Measurements from ENCODE around the gene CLMN.
A peak's percentile ranks its signal among the peaks of the same experiment; 100 is the strongest.

Gene CLMN

DNA sequence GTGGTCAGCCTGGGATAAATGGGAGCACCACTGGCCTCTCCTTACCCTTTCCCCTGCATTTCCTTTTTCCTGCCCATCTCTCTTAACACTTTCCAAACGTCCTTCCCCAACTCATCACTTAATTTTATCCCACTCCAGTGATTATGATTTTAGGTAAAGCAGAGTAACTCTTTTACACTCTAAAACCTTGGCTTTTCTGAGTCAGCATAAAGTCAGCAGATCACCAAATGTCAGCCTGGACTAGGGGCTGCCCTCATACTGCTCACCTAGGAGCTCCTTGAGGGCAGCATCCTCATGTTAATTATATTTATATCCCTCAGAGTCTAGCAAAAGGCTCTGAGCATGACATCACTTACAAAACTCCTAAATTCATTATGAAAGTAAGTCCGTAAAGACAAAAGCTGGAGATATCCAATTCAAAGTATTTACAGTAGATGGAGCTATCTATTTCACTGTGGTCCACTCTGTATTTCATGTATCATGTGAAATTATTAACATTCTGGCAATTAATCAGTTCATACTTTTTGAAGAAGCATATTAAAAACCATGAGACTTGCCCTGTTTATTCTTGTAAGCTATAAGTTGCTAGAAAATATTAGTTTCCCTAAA, 145.4 kb downstream of the CLMN start:
- no peak for DNase-seq (ENCODE audit: low read depth in 3 of 3, low spot score in 1 of 3)

GRCh38 chr14:95173518-95173917, 146.2 kb downstream of the CLMN start:
- no peak for DNase-seq (ENCODE audit: low read depth in 3 of 3, low spot score in 1 of 3)

GRCh38 chr14:95167177-95167576, 152.5 kb downstream of the CLMN start:
- no peak for DNase-seq (ENCODE audit: low read depth in 3 of 3, low spot score in 1 of 3)

- DNase-seq (ENCODE audit: low read depth in 3 of 3, low spot score in 1 of 3), result no peak
Observed at GRCh38 chr14:95165517-95165916, 154.2 kb downstream of the CLMN start.

GRCh38 chr14:95164506-95164905, 155.2 kb downstream of the CLMN start:
- no peak for DNase-seq (ENCODE audit: low read depth in 3 of 3, low spot score in 1 of 3)

- no peak for DNase-seq (ENCODE audit: low read depth in 3 of 3, low spot score in 1 of 3)
Observed at GRCh38 chr14:95163666-95164065, 156.0 kb downstream of the CLMN start.

GRCh38 chr14:95163132-95163531, 156.6 kb downstream of the CLMN start:
- DNase-seq (ENCODE audit: low read depth in 3 of 3, low spot score in 1 of 3), result no peak

- no peak for DNase-seq (ENCODE audit: low read depth in 3 of 3, low spot score in 1 of 3)
Observed at GRCh38 chr14:95162641-95163040, 157.1 kb downstream of the CLMN start.

GRCh38 chr14:95157327-95158189, 162.2 kb downstream of the CLMN start, which contains the start of gene DICER1:
Gene DICER1 (minus strand): TSS chr14:95157529. CDS start chr14:95133458, 24,071 bp downstream.
- DNase-seq (ENCODE audit: low read depth in 3 of 3, low spot score in 1 of 3), result peak; percentile 86 to 96 (median 90)

DNA sequence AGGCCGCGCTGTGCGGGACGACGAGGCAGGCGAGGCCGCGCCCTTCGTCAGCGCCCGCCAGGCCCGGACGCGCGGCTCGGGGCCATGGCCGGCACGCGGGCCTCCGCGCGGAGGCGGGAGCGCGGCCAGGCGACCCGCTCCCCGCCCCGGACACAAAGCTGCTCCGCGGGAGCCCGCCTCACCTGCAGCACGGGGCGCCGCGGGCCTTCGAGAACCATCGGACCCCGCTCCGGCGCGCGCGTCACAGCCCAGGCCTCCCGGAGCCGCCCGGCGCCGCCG, 162.7 kb downstream of the CLMN start:
- DNase-seq (ENCODE audit: low read depth in 3 of 3, low spot score in 1 of 3), result no peak

- peak in 1 of 3 donors; percentile 22 for DNase-seq (ENCODE audit: low read depth in 3 of 3, low spot score in 1 of 3)
Observed at GRCh38 chr14:95156161-95157047, 163.3 kb downstream of the CLMN start.

GRCh38 chr14:95155045-95155444, 164.7 kb downstream of the CLMN start:
- no peak for DNase-seq (ENCODE audit: low read depth in 3 of 3, low spot score in 1 of 3)

- no peak for DNase-seq (ENCODE audit: low read depth in 3 of 3, low spot score in 1 of 3)
Observed at GRCh38 chr14:95153866-95154265, 165.8 kb downstream of the CLMN start.

DNA sequence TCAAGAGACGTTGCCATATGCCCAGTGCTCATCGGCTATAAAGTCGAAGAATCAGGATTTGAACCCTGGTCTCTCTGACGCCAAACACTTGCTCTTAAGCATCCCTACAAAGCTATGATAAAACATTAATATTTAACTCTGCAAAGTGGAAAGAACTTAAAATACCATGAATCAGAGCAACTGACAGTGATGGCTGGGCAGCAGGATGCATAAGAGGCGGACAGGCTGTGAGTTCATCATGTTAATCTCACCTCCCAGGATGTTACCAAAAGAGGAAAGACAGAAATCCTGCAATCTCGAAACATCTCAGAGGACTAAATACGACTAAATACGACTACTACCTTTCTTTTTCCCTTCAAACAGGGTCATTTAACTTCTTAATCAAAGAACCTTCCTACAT, 168.1 kb downstream of the CLMN start:
- no peak for DNase-seq (ENCODE audit: low read depth in 3 of 3, low spot score in 1 of 3)

DNA sequence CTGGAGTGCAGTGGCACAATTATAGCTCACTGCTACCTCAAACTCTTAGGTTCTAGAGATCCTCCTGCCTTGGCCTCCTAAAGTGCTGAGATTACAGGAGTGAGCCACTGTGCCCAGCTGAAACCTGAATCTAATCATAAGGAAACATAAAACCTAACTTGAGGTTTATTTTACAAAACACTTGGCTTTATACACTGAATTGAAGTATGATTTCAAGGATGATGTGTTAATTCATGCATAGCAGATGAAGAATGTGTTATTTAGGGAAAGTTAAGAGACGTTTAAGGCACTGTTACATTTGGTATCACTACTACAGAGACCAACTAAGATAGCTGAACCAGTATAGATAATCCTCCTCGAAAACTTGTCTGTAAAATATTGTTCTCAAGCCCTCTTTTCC, 168.8 kb downstream of the CLMN start:
- no peak for DNase-seq (ENCODE audit: low read depth in 3 of 3, low spot score in 1 of 3)

- no peak for DNase-seq (ENCODE audit: low read depth in 3 of 3, low spot score in 1 of 3)
Observed at GRCh38 chr14:95149441-95149840, 170.3 kb downstream of the CLMN start.

DNA sequence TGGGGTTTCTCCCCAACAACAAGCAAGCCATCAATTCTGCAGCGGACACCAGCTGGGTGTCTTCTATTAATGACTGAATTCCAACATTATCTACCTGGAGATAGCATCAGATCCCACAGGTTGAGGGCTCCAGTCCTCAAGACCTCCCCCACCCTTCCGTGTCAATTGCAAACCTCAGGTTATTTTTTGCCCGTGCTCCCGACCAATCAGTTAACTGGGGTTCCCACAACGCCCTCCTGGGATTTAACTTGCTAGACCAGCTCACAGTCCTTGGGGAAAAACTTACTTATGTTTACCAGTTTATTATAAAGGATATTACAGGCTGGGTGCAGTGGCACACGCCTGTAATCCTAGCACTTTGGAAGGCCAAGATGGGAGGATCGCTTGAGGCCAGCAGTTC, 172.1 kb downstream of the CLMN start:
- DNase-seq (ENCODE audit: low read depth in 3 of 3, low spot score in 1 of 3), result no peak

DNA sequence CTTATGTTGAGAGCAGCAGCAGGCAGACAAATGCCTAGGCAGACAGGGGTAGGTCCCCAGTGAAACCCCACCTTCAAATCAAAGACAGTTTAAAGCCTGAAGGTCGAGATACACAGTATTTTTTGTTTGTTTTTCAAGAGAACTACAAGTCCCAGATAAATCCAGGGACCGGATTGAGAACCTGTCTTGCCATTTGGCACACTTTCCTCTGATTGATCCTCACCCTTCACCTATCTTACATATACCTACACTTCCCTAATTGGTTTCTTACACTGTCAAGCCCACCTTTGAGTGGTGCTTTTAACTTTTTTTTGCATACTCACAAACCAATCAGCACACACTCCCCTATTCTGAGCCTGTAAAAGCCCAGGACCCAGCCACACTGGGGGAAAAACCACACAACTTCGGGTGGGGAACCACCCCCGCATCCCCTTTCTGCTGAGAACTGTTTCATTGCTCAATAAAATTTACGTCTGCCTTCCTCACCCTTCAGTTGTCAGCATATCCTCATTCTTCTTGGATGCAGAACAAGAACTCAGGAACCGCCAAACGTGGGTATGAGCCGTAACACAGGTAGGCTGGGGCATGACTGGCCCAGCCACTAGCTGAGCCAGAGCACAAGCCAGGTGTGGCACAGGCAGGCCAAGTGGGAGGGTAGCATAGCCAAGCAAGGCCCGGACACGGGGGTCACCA, 173.5 kb downstream of the CLMN start:
- DNase-seq (ENCODE audit: low read depth in 3 of 3, low spot score in 1 of 3), result no peak

GRCh38 chr14:95144849-95145248, 174.9 kb downstream of the CLMN start:
- no peak for DNase-seq (ENCODE audit: low read depth in 3 of 3, low spot score in 1 of 3)

DNA sequence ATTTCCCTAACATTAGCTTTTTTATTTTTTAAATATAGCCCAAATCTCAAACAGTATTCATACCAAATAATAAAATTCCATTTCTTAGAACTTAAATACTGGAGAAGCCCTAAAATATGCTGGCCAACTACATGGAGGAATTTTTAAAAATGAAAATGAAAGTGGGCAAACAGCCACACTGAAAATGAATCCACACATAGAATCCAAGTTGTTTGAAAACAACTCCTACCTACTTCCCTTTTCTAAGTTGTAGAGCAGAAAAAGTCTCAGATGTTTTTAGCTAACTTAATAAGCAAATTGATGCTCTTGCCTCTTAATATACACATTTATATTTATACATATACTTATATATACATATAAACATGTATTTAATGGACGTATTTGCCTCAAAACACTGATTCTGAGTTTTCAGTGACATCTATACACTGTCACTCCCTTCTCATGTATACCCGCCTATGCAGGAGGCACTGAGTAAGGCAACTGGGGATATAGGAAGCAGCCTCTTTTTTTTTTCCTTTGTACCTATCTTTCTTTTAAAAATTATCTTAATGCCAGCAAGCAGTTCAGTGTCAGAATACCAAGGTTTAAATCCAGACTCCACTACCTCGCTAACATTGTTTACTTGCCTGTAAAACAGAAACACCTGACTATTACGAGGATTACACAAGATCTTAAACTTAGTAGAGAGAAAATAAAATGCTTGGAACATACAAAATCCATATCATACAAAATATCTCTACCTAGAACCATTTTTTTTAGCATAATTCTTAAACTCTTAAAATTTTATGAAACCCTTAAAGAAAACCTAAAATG, 175.7 kb downstream of the CLMN start:
- no peak for DNase-seq (ENCODE audit: low read depth in 3 of 3, low spot score in 1 of 3)

Data from stimulated activated CD4-positive, alpha-beta T cell treated with anti-CD3 and anti-CD28 coated beads, TNF-alpha, amount 100 ng/mL, for 1 hour (primary cell).